ENCODE data around the gene MCTP1. TPM values are rescaled to one million over a fixed set of nuclear protein-coding genes. Genes with fewer than 3 reads are reported as not detected.

The MCTP1 gene
- total and polyA plus RNA-seq, 5 donors, result 0.84 to 5.7 (median 4.7) TPM

GRCh38 chr5:94944160-94944559 is 340.7 kb downstream of the MCTP1 start:
- no peak for ATAC-seq
- H3K27me3 ChIP-seq (ENCODE audit: control insufficient read depth, insufficient read depth), result no peaks in the 10 kb centered on the region
- no peak overlapping the region for H3K4me3 ChIP-seq (ENCODE audit: low read length)
- H3K9me3 ChIP-seq (ENCODE audit: control insufficient read depth, low read length), result no peaks in the 10 kb centered on the region
- no peak overlapping the region for H3K27ac ChIP-seq (ENCODE audit: low read length)
- DNase-seq, result no peak
- intact Hi-C loops (cut with DNase I), result no loop called here
- no peaks in the 10 kb centered on the region for H3K4me1 ChIP-seq (ENCODE audit: control insufficient read depth, insufficient read depth, low read length)

- DNase-seq, result no peak
- no peaks in the 10 kb centered on the region for H3K4me1 ChIP-seq (ENCODE audit: control insufficient read depth, insufficient read depth, low read length)
- no peaks in the 10 kb centered on the region for H3K27me3 ChIP-seq (ENCODE audit: control insufficient read depth, insufficient read depth)
- ATAC-seq, result no peak
- H3K4me3 ChIP-seq (ENCODE audit: low read length), result no peak overlapping the region
- no peak overlapping the region for H3K27ac ChIP-seq (ENCODE audit: low read length)
- intact Hi-C loops (cut with DNase I), result no loop called here
- 47% methylated on average over 1 of the region's 1 CpG for WGBS
- H3K9me3 ChIP-seq (ENCODE audit: control insufficient read depth, low read length), result no peaks in the 10 kb centered on the region
Measured at GRCh38 chr5:94941122-94941755, 343.7 kb downstream of the MCTP1 start.

GRCh38 chr5:94932259-94932658 is 352.6 kb downstream of the MCTP1 start:
- H3K27ac ChIP-seq (ENCODE audit: low read length), result no peak overlapping the region
- no peaks in the 10 kb centered on the region for H3K9me3 ChIP-seq (ENCODE audit: control insufficient read depth, low read length)
- no peaks in the 10 kb centered on the region for H3K4me1 ChIP-seq (ENCODE audit: control insufficient read depth, insufficient read depth, low read length)
- H3K27me3 ChIP-seq (ENCODE audit: control insufficient read depth, insufficient read depth), result no peaks in the 10 kb centered on the region
- H3K4me3 ChIP-seq (ENCODE audit: low read length), result no peak overlapping the region
- intact Hi-C loops (cut with DNase I), result no loop called here
- DNase-seq, result no peak
- 75% methylated on average over 2 of the region's 2 CpGs for WGBS
- ATAC-seq, result no peak

GRCh38 chr5:94928891-94929290 is 356.0 kb downstream of the MCTP1 start:
- H3K4me1 ChIP-seq (ENCODE audit: control insufficient read depth, insufficient read depth, low read length), result no peaks in the 10 kb centered on the region
- no peaks in the 10 kb centered on the region for H3K27me3 ChIP-seq (ENCODE audit: control insufficient read depth, insufficient read depth)
- intact Hi-C loops (cut with DNase I), result no loop called here
- WGBS, result 77% methylated on average over 6 of the region's 6 CpGs
- ATAC-seq (no peak), DNase-seq (no peak)
- H3K4me3 ChIP-seq (ENCODE audit: low read length), result no peak overlapping the region
- no peaks in the 10 kb centered on the region for H3K9me3 ChIP-seq (ENCODE audit: control insufficient read depth, low read length)
- H3K27ac ChIP-seq (ENCODE audit: low read length), result no peak overlapping the region

- no peak for DNase-seq
- no peak for ATAC-seq
- H3K4me3 ChIP-seq (ENCODE audit: low read length), result no peak overlapping the region
- intact Hi-C loops (cut with DNase I), result no loop called here
- 96% methylated on average over 14 of the region's 14 CpGs for WGBS
- H3K27me3 ChIP-seq (ENCODE audit: control insufficient read depth, insufficient read depth), result no peaks in the 10 kb centered on the region
- H3K9me3 ChIP-seq (ENCODE audit: control insufficient read depth, low read length), result no peaks in the 10 kb centered on the region
- no peaks in the 10 kb centered on the region for H3K4me1 ChIP-seq (ENCODE audit: control insufficient read depth, insufficient read depth, low read length)
- H3K27ac ChIP-seq (ENCODE audit: low read length), result no peak overlapping the region
Measured at GRCh38 chr5:94920570-94920969, 364.3 kb downstream of the MCTP1 start.

- intact Hi-C loops (cut with DNase I), result no loop called here
- no peak overlapping the region for H3K27ac ChIP-seq (ENCODE audit: low read length)
- 91% methylated on average over 2 of the region's 2 CpGs for WGBS
- no peaks in the 10 kb centered on the region for H3K4me1 ChIP-seq (ENCODE audit: control insufficient read depth, insufficient read depth, low read length)
- no peaks in the 10 kb centered on the region for H3K27me3 ChIP-seq (ENCODE audit: control insufficient read depth, insufficient read depth)
- H3K4me3 ChIP-seq (ENCODE audit: low read length), result no peak overlapping the region
- H3K9me3 ChIP-seq (ENCODE audit: control insufficient read depth, low read length), result no peaks in the 10 kb centered on the region
- ATAC-seq (no peak), DNase-seq (no peak)
Measured at GRCh38 chr5:94916619-94917018, 368.3 kb downstream of the MCTP1 start.

- H3K27ac ChIP-seq (ENCODE audit: low read length), result no peak overlapping the region
- WGBS, result 85% methylated on average over 3 of the region's 3 CpGs
- H3K4me1 ChIP-seq (ENCODE audit: control insufficient read depth, insufficient read depth, low read length), result no peaks in the 10 kb centered on the region
- H3K27me3 ChIP-seq (ENCODE audit: control insufficient read depth, insufficient read depth), result no peaks in the 10 kb centered on the region
- no peak overlapping the region for H3K4me3 ChIP-seq (ENCODE audit: low read length)
- no peaks in the 10 kb centered on the region for H3K9me3 ChIP-seq (ENCODE audit: control insufficient read depth, low read length)
- no peak for ATAC-seq
- intact Hi-C loops (cut with DNase I), result no loop called here
- DNase-seq, result no peak
Measured at GRCh38 chr5:94911276-94911675, 373.6 kb downstream of the MCTP1 start.

GRCh38 chr5:94910721-94911120 is 374.2 kb downstream of the MCTP1 start:
- ATAC-seq, result no peak
- Histone ChIP-seq H3K27me3 (ENCODE audit: control insufficient read depth, insufficient read depth) (no peaks in the 10 kb centered on the region), H3K27ac (ENCODE audit: low read length) (no peak overlapping the region), H3K4me1 (ENCODE audit: control insufficient read depth, insufficient read depth, low read length) (no peaks in the 10 kb centered on the region), H3K4me3 (ENCODE audit: low read length) (no peak overlapping the region), H3K9me3 (ENCODE audit: control insufficient read depth, low read length) (no peaks in the 10 kb centered on the region)
- no peak for DNase-seq
- intact Hi-C loops (cut with DNase I), result no loop called here

- no peak for ATAC-seq
- Histone ChIP-seq H3K9me3 (ENCODE audit: control insufficient read depth, low read length) (no peaks in the 10 kb centered on the region), H3K4me1 (ENCODE audit: control insufficient read depth, insufficient read depth, low read length) (no peaks in the 10 kb centered on the region), H3K27ac (ENCODE audit: low read length) (no peak overlapping the region), H3K27me3 (ENCODE audit: control insufficient read depth, insufficient read depth) (no peaks in the 10 kb centered on the region), H3K4me3 (ENCODE audit: low read length) (no peak overlapping the region)
- 28% methylated on average over 2 of the region's 2 CpGs for WGBS
- DNase-seq, result no peak
- intact Hi-C loops (cut with DNase I), result no loop called here
Measured at GRCh38 chr5:94908889-94909480, 375.9 kb downstream of the MCTP1 start.

GRCh38 chr5:94906750-94907149 is 378.1 kb downstream of the MCTP1 start:
- intact Hi-C loops (cut with DNase I), result no loop called here
- ATAC-seq (no peak), DNase-seq (no peak)
- Histone ChIP-seq H3K4me1 (ENCODE audit: control insufficient read depth, insufficient read depth, low read length) (no peaks in the 10 kb centered on the region), H3K4me3 (ENCODE audit: low read length) (no peak overlapping the region), H3K27ac (ENCODE audit: low read length) (no peak overlapping the region), H3K27me3 (ENCODE audit: control insufficient read depth, insufficient read depth) (no peaks in the 10 kb centered on the region), H3K9me3 (ENCODE audit: control insufficient read depth, low read length) (no peaks in the 10 kb centered on the region)

GRCh38 chr5:94903726-94904125 is 381.2 kb downstream of the MCTP1 start:
- H3K9me3 ChIP-seq (ENCODE audit: control insufficient read depth, low read length), result no peaks in the 10 kb centered on the region
- intact Hi-C loops (cut with DNase I), result no loop called here
- no peaks in the 10 kb centered on the region for H3K4me1 ChIP-seq (ENCODE audit: control insufficient read depth, insufficient read depth, low read length)
- H3K4me3 ChIP-seq (ENCODE audit: low read length), result no peak overlapping the region
- H3K27ac ChIP-seq (ENCODE audit: low read length), result no peak overlapping the region
- DNase-seq (no peak), ATAC-seq (no peak)
- no peaks in the 10 kb centered on the region for H3K27me3 ChIP-seq (ENCODE audit: control insufficient read depth, insufficient read depth)
- 78% methylated on average over 3 of the region's 3 CpGs for WGBS
